NCI-H69 (cell line): Measurements from ENCODE around the gene RUBCNL.
"Not testable (repeated sequence)": the region's sequence is repeated elsewhere in the genome, so short reads cannot be mapped to it uniquely, and the experiment has no call there.

Experiments
- DNase-seq: peaks from one replicate; lab custom pipeline; 2025; lab: John Stamatoyannopoulos, UW

RUBCNL gene, protein sequence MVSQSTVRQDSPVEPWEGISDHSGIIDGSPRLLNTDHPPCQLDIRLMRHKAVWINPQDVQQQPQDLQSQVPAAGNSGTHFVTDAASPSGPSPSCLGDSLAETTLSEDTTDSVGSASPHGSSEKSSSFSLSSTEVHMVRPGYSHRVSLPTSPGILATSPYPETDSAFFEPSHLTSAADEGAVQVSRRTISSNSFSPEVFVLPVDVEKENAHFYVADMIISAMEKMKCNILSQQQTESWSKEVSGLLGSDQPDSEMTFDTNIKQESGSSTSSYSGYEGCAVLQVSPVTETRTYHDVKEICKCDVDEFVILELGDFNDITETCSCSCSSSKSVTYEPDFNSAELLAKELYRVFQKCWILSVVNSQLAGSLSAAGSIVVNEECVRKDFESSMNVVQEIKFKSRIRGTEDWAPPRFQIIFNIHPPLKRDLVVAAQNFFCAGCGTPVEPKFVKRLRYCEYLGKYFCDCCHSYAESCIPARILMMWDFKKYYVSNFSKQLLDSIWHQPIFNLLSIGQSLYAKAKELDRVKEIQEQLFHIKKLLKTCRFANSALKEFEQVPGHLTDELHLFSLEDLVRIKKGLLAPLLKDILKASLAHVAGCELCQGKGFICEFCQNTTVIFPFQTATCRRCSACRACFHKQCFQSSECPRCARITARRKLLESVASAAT

DNA sequence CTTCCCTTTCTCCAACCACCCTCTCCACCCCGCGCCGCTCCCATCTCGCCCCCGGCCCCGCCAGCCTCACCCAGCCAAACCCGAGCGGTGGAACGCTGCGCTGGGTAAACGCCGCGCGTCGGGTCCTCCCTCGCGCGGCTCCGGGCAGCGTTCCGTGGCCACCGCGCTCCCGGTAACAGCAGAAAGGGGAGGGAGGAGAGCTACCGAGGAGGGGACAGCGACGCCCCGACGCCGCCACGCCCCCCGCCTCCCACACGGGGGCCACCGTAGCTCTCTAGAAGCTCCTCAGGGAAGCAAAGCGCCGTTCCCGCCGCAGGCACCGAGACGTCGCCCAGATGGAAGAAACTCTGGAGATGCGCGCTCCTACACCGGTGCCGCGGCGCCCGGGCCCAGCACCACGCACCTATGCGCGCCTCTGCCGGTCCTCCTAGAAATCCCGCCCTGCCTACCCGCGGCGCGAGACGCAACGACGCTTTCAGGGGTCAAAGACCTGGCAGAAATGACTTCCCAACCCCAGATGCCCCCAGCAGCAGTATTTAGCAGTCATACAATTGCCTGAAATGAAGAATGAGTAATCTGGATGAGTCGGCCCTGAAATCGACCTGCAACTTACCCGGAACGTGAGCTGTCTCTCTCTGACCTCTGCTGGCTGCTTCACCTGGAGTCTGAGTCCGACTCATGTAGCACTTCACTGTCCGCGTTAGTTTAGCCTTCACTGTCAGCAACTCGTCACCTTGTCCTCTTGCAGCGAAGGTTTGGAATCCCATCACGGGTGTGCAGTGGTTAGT, at the start of gene RUBCNL:
Gene RUBCNL (minus strand): TSS at position 189 of the 788 bp plus-strand sequence. CDS start 14,777 bp downstream, outside the sequence.
- peak; percentile 20 for DNase-seq

DNA sequence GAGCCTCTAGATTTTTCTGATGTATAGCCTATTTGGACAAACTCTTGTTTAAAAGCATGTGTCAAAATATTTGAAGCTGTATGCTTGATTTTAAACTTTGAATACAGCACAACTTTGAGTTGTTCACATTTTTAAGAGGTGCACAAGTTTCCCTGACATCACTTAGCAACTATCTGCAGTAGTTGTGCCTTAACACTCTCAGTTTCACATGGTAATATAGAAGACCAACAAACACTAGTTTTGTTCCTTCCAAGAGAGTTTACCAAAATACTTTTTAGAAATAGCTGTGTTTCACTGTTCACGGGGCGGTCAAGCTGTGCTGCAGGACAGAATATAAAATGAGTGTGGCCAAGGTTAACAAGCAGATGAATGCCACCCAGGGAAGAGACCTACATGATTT, 42.5 kb upstream of the RUBCNL start:
- not testable (repeated sequence) for DNase-seq

DNA sequence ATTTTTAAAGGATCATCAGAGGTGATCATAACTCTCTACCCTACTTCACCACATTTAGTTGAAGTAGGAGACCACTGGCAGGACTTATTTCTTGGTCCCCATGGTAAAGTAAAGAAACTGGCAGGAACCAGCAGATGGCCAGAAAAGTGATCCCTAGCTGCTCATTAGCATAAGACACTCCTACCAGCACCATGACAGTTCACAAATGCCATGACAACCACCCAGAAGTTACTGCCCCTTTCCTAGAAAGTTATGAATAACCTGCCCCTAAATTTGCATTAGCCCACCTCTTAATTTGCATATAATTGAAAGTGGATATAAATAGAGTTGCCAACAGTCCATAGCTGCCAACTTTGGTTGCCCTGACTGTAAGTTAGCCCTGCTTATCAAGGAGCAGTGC, 18.4 kb upstream of the RUBCNL start:
- DNase-seq: no peak

DNA sequence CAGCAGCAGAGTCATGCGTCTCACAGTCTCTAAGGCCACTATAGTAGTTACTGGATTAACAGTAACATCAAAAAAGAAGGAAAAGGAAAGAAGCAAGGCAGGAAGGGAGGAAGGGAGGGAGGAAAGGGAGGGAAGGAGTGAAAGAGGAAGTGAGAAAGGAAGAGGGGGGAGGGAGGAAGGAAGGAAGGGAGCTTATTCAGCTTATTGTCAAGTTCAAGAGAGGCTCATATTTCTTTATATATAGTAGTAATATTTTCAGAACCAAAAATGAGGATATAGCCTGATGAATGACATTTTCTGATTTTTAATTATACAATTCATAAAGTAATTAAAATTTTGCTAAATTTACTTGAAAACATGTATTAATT, 17.7 kb upstream of the RUBCNL start:
- no peak for DNase-seq

DNA sequence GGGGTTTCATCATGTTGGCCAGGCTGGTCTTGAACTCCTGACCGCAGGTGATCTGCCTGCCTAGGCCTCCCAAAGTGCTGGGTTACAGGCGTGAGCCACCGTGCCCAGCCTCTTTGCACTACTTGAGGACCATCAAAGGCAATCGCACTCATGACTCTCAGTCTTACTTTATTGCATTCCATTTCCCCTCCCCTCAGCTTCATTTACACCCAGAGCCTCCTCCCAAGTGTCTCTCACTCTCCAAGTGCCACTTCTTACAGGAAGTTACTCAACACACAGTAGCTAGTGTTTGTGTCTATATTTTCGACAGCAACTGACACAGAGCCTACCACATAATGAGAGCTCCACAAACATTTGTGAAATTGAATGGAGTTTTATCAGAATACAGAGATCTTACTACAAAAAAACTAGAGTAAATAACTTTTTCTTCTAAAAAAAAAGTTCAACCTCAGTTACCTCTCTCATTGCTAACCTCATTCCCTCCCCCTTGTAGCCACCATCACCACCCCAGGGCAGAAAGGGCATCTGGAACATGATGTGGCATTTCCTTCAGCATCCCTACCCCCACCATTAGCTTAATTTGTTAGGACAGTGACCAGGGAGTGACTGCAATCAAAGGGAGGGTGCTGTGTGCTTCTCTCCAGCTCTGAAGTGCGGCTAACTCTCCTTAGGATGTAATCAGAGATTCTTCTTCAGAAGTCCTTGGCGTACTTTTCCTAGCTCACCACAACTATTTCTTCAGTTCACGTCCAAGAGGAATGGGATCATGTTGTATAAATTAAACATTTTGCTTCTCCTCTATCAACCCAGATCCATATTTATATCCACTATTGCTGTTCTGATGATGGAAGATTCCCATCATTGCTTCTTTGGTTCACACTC, 17.0 kb upstream of the RUBCNL start:
- no peak for DNase-seq

DNA sequence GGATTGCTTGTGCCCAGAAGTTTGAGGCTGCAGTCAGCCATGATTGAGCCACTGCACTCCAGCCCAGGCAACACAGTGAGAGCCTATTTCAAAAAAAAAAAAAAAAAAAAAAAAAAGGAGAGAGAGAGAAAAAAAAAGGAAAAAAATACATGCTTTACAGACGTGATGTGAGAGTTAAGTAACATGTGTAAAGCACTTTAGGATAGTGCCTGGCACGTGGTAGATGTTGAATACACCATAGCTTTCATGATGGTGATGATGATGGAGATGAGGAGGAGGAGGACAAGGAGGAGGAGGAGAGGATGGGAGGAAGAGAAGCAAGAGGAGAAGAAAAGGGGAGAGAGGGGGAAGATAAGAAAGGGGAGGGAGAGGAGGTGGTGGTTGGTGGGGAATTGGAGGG, 15.1 kb upstream of the RUBCNL start:
- no peak for DNase-seq

DNA sequence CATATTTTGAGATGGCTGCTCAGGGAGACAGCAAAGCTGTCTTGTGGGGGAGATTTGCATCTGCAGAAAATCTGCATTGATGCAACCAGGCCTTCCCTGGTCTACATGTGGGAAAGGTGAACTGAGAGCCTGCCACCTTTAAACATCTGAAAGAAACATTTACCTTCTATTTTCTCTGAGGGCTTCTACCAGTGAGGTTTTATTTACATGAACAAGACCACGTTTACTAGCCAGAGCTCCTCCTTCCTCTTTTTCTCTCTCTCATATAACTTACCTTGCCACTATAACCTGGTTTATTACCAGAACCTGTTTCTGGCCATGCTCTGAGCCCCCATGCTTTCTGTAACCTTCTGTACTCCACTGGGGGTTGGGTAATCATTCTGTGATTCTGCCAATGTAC, 14.4 kb upstream of the RUBCNL start:
- DNase-seq: no peak

DNA sequence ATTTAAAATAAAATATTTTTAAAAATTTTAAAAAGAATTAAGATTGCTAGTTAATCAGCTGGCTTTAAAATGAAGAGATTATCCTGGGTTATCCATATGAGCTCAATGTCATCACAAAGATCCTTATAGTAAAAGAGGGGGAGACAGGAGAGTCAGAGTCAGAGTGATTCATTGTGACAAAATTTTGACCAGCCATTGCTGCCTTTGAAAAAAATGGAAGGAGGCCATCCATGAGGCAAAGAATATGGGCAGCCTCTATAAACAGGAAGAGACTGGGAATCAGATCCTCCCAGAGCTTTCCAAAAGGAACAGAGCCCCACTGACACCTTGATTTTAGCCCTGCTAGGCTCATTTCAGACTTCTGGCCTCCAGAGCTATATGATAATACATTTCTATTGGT, 9.3 kb upstream of the RUBCNL start:
- DNase-seq: no peak

DNA sequence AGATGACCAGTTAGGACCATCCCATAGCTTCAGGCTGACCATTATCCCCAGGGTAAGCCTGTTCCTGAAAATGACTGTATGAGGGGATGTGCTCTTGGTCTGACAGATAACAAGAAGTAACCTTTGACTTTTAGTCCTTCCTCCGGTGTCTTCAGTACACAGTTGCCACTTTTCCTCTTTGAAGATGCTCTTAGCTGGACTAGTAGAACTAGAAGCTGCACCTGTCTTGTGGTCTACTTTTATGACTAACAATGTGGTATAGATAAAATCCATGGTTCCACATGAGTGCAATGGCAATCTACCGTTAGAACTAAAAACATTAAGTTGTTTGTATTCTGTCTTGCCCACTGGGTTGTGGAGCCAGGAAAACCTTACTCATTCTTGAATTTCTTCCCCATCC, 5.9 kb upstream of the RUBCNL start:
- no peak for DNase-seq

DNA sequence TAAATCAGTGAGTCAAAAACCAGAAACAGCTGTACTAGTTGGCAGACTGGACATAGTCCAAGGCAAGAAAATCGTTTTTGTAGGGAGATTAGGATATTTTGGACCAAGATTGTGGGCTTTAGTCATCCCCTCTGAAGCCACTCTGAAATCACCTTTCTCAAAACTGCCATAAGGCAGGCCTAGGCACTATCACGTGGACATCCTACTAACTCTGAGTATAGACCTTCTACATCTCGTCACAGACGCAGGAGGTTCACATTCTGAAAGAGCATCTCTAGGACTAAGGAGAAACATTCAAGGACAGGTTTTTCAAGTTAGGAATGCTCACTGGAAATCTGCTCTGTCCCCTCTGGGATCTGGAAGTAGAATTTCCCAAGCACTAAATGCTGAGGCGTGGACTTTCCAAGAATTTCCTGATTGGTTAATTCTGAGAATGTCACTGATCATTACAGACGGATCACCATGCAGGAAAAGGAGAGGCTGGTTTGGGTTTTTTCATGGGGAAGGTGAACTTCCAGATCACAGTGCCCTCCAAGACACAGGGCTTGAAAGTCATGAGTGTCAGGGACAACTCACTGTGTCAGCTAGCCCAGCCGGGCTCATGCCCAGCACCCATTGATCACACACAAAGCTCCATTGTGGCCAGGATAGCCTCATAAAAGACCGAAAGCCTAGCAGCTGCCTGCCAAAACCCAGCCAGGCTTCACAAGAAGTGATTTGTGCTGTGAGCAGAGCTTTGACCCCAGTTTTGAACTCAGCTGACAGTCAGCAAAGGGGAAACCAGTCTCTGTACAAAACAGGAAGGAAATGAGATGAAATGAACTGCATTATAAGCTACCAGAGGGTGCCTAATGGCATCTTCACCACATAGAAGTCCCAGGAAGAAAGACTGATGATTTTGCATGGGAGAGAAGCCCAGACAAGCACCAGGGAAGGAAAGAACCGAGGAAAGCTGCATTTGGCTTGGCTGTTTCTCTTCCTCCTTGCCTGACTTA, 2.7 kb upstream of the RUBCNL start:
- no peak for DNase-seq

DNA sequence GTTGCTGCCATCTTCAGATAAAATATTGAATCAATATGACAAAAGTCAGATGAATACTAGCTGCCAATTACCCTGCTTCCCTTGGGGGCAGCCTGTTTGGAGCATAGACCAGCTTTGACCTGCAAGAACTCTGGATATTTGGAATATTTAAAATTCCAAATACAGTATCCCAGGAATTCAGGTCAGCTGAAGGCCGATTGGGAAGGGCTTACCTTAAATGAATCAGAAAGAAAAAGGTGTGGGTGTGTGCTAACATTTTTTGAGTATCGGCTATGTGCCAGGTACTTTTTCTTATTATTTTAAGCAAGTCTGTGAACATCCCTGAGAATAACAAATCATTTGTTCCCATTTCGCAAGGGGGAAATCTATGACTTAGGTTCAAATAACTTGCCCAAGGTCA, 1.8 kb upstream of the RUBCNL start:
- DNase-seq: no peak

DNA sequence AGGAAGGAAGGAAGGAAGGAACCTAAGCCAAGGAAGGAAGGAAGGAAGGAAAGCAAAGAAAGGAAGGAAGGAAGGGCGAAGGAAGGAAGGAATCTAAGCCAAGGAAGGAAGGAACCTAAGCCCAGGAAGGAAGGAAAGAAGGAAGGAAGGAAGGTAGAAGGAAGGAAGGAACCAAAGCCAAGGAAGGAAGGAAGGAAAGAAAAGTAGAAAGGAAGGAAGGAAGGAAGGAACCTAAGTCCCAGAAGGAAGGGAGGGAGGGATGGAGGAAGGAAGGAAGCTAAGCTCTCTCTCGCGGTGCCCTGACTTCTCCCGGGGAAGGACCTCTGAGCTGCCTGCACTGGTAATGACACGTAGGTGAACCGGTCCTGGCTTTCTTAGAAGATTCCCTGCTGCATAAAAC, 1.3 kb upstream of the RUBCNL start:
- DNase-seq: no peak

DNA sequence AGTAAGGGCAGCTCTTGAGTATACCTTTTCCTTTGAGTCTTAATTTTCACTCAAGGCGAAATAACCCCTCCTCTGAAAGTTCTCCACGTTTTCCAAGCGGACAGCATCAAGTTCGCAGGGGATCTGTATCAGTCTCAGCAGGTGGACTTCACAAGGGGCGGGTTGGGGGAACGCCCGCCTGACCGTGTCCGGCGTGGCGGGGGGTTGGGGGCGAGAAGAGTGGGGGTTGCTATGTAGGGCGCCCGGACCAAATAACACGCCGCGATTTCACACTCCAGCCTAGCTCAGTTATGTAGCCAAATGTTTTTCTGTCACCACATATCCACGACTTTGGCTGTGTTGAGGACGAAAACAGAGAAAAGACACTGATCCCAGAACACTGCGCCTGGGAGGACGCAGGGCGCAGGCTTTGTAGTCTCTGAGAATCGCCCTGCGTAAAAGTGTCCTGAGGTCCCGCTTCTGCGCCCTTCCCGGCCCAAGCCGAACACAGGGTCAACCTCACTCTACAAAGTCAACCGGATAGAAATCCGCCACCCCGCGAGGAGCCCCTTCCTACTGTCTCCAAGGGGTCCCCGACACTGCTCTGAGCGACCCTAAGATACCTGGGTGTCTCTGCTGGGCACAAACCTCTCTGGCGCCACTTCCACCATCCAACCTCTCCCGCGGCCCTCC, 524 bp downstream of the RUBCNL start:
- DNase-seq: no peak

DNA sequence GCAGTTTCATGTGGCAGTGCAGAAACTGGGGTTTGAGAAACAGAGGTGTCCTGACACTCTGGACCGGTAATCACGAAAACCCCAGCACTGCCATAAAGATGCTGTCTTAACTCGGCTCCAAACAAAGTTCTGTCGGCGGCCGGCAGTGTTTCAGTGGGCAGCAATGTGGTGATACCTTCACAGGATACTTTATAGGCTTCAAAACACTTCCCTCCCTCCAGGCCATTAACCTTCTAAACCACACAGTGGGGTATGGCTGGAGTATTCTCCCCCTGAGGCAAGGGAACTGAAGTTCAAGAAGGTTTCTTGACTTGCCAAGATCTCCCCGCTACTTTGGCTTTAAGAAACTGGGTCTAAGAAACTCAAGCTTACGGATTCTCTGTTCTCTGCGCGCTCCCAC, 1.1 kb downstream of the RUBCNL start:
- no peak for DNase-seq

DNA sequence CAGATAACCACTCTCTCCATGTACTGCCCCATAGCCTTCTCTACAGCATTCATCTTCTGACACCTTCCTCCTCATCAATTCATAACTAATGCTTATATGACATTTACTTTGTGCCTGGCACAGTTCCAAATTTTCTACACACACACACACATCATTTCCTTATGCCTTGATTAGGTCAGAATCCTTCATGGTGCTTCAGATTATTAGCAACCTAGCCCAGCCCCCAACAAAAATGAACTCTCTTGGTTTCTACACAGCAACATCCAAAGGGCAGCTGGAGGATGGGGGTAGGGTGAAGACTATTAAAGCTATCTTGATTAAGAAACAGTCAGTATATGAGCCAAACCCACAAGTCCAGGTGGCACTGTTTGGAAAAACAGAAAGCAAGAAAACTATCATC, 3.7 kb downstream of the RUBCNL start:
- no peak for DNase-seq

DNA sequence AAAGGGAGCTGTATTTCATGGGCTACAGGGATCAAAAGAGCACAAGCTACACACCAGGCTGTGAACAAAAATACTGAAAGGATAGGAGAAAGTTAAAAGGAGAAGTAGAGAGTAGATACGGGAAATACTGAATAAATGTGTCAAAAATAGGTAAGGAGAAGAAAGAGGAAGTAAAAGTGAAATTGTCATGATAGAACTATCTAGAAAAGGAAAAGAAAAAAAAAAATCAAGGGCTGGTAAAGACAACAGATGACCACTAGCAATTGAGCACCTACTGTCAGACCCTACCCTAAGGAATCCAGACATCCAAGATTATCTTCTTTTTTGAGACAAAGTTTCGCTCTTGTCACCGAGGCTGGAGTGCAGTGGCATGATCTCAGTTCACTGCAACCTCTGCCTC, 4.8 kb downstream of the RUBCNL start:
- no peak for DNase-seq

DNA sequence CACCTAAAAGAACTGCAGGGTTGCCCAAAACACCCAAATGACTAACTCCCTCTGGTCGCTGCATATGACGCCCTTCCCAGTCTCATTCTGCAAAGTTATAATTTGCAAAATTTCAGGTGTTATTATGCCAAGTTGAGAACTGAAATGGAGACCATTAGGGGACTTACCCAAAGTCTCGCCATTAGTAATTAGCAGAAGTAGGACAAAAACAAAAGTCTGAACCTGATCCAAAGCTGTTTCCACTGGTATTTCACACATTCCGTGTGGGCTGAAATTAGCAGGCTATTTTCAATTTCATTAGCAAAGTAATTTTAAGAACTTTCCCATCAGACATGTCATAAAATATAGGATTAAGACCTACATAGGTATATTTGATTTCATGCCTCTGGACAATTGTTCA, 6.8 kb downstream of the RUBCNL start:
- DNase-seq: no peak

DNA sequence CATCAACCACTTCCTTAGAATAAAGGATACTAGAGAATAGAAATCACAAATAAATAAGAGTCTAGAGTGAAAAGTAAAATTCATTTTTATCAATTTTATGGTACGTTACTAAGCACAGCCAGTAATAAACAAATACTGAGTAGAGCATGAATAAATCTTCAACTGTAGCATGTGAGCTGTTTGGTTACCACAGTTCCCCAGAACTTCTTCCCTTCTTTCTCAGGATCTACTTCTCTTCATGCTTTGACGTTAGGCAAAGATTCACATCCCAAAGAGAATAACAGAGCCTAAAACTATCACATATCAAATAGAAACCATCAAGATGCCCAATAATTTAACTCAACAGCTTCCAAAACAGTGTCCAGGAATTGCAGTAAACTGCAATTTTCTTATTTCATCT, 7.4 kb downstream of the RUBCNL start:
- no peak for DNase-seq

DNA sequence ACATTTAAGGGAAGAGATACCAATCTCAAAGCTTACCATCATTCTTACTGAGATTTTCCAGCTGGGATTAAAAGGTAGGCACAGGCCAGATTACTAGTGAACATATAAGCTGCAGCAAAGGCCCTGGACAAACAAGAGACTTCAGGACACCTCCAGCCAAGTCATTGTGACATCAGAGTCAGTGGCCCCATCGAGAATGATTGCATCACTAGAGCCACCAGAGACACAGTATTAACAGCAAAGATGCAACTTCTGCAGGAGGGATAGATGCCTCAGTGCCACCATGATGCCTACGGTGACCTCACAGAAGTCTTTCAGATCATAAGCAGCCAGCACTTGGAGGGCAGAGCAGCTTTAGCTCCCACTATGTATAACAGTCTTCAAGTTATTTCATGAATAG, 8.6 kb downstream of the RUBCNL start:
- DNase-seq: no peak

DNA sequence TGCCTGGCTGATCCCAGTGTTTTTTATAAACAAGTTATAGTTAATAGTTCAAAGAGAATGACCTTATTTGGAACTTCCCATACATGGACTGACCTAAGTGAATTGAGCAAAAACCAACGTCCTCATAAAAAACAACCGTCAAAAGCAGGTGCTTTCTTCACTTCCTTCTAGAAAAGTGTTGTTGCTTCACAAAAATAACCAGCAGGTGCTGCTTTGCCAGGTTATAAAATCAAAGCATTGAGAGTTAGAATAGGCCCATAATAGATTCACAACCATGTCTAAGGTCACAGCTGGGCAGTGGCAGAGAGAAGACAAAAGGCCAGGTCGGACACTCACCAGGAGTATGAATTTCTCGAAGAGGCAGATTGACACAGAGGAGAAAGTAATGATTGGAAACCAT, 9.5 kb downstream of the RUBCNL start:
- DNase-seq: no peak
